ENCODE measurements around the gene POLR3C.
A peak's percentile ranks its signal among the peaks of the same experiment; 100 is the strongest.
"Not testable (repeated sequence)": the region's sequence is repeated elsewhere in the genome, so short reads cannot be mapped to it uniquely, and the experiment has no call there.

The POLR3C gene

GRCh38 chr1:145823565-145824498, at the start of gene POLR3C, which contains the start of gene RNF115:
Gene POLR3C, plus strand, starts transcription at chr1:145824200. Its CDS starts 1,577 bp downstream, at chr1:145825777.
Gene RNF115, minus strand, starts transcription at chr1:145824095. Its CDS starts 222 bp downstream, at chr1:145823873.
- DNase-seq: peak; percentile 81 to 87

GRCh38 chr1:145777357-145778145, 46.4 kb upstream of the POLR3C start:
- DNase-seq: no peak

GRCh38 chr1:145778146-145778540, 45.9 kb upstream of the POLR3C start:
- DNase-seq: no peak

- no peak for DNase-seq
These were observed 41.5 kb upstream of the POLR3C start for GRCh38 chr1:145782272-145783099.

GRCh38 chr1:145784409-145784808, 39.6 kb upstream of the POLR3C start:
- no peak for DNase-seq

GRCh38 chr1:145785547-145785946, 38.5 kb upstream of the POLR3C start:
- DNase-seq: no peak

- no peak for DNase-seq
These were observed 37.7 kb upstream of the POLR3C start for GRCh38 chr1:145786271-145786670.

GRCh38 chr1:145788580-145788979, 35.4 kb upstream of the POLR3C start:
- no peak for DNase-seq

GRCh38 chr1:145791860-145792259, 32.1 kb upstream of the POLR3C start:
- DNase-seq: not testable (repeated sequence)

- no peak for DNase-seq
These were observed 31.5 kb upstream of the POLR3C start for GRCh38 chr1:145792484-145792883.

GRCh38 chr1:145795257-145795881, 28.6 kb upstream of the POLR3C start:
- DNase-seq: no peak

- no peak for DNase-seq
These were observed 27.2 kb upstream of the POLR3C start for GRCh38 chr1:145796753-145797152.

GRCh38 chr1:145799806-145800205, 24.2 kb upstream of the POLR3C start:
- DNase-seq: no peak

GRCh38 chr1:145804235-145805045, 19.6 kb upstream of the POLR3C start:
- DNase-seq: no peak

GRCh38 chr1:145805057-145805456, 18.9 kb upstream of the POLR3C start:
- DNase-seq: no peak

- no peak for DNase-seq
These were observed 17.6 kb upstream of the POLR3C start for GRCh38 chr1:145806408-145806807.

- no peak for DNase-seq
These were observed 17.2 kb upstream of the POLR3C start for GRCh38 chr1:145806844-145807243.

- DNase-seq: not testable (repeated sequence)
These were observed 10.8 kb upstream of the POLR3C start for GRCh38 chr1:145812977-145813810.

- DNase-seq: not testable (repeated sequence)
These were observed 5.9 kb upstream of the POLR3C start for GRCh38 chr1:145818095-145818494.

GRCh38 chr1:145822779-145823331, 1.1 kb upstream of the POLR3C start:
- DNase-seq: not testable (repeated sequence)

All from NCI-H524 (cell line).